Measurements from ENCODE around the gene NIPAL1.
A peak's percentile ranks its signal among the peaks of the same experiment; 100 is the strongest.

The NIPAL1 gene

GRCh38 chr4:48022192-48022799 is 5.7 kb downstream of the NIPAL1 start (continued):
- no peak for TF ChIP-seq TSHZ2 (CRISPR knock-in tag; IDR thresholded peaks at IDR 0.05)
- no peak for TF ChIP-seq PPARA (CRISPR knock-in tag; IDR thresholded peaks at IDR 0.05; ENCODE audit: borderline replicate concordance)
- TF ChIP-seq ZNF565 (CRISPR knock-in tag; conservative IDR thresholded peaks at IDR 0.05; ENCODE audit: low read depth) = no peak
- TF ChIP-seq CSRNP3 (CRISPR knock-in tag; IDR thresholded peaks at IDR 0.05) = no peak
- no peak for TF ChIP-seq RARB (CRISPR knock-in tag; IDR thresholded peaks at IDR 0.05)

- ATAC-seq = peak; percentile 66
- TF ChIP-seq BACH2 (CRISPR knock-in tag; IDR thresholded peaks at IDR 0.05; ENCODE audit: borderline replicate concordance) (no peak), TCF4 (CRISPR knock-in tag; IDR thresholded peaks at IDR 0.05; ENCODE audit: borderline replicate concordance) (no peak), CSDC2 (CRISPR knock-in tag; IDR thresholded peaks at IDR 0.05) (no peak), ZC3H10 (CRISPR knock-in tag; IDR thresholded peaks at IDR 0.05) (no peak), ISL1 (CRISPR knock-in tag; IDR thresholded peaks at IDR 0.05) (no peak), POU6F1 (CRISPR knock-in tag; IDR thresholded peaks at IDR 0.05; ENCODE audit: borderline replicate concordance, low read depth) (no peak), ZFP30 (CRISPR knock-in tag; IDR thresholded peaks at IDR 0.05) (no peak)
These were observed 8.0 kb downstream of the NIPAL1 start for GRCh38 chr4:48024522-48024921.

- TF ChIP-seq TOX (CRISPR knock-in tag; IDR thresholded peaks at IDR 0.05; ENCODE audit: borderline replicate concordance) (no peak), ESRRG (CRISPR knock-in tag; IDR thresholded peaks at IDR 0.05) (no peak), ARNTL (CRISPR knock-in tag; IDR thresholded peaks at IDR 0.05; ENCODE audit: borderline replicate concordance, low read depth) (no peak), PPARA (CRISPR knock-in tag; IDR thresholded peaks at IDR 0.05; ENCODE audit: borderline replicate concordance) (no peak), CSRNP3 (CRISPR knock-in tag; IDR thresholded peaks at IDR 0.05) (no peak), GLIS3 (CRISPR knock-in tag; IDR thresholded peaks at IDR 0.05) (no peak), TSHZ2 (CRISPR knock-in tag; IDR thresholded peaks at IDR 0.05) (no peak), RARB (CRISPR knock-in tag; IDR thresholded peaks at IDR 0.05) (no peak), ZNF70 (CRISPR knock-in tag; IDR thresholded peaks at IDR 0.05) (no peak)
- ATAC-seq = peak; percentile 94
These were observed 8.4 kb downstream of the NIPAL1 start for GRCh38 chr4:48025005-48025404.

- ATAC-seq = no peak
- no peak for TF ChIP-seq PPARA (CRISPR knock-in tag; IDR thresholded peaks at IDR 0.05; ENCODE audit: borderline replicate concordance)
- TF ChIP-seq ZFP3 (CRISPR knock-in tag; IDR thresholded peaks at IDR 0.05) = no peak
- no peak for TF ChIP-seq CREB5 (CRISPR knock-in tag; IDR thresholded peaks at IDR 0.05; ENCODE audit: low read depth)
- no peak for TF ChIP-seq POU6F1 (CRISPR knock-in tag; IDR thresholded peaks at IDR 0.05; ENCODE audit: borderline replicate concordance, low read depth)
- TF ChIP-seq RARB (CRISPR knock-in tag; IDR thresholded peaks at IDR 0.05) = no peak
- no peak for TF ChIP-seq ZC3H10 (CRISPR knock-in tag; IDR thresholded peaks at IDR 0.05)
- TF ChIP-seq CSRNP3 (CRISPR knock-in tag; IDR thresholded peaks at IDR 0.05) = no peak
- no peak for TF ChIP-seq BACH2 (CRISPR knock-in tag; IDR thresholded peaks at IDR 0.05; ENCODE audit: borderline replicate concordance)
- TF ChIP-seq ARNTL (CRISPR knock-in tag; IDR thresholded peaks at IDR 0.05; ENCODE audit: borderline replicate concordance, low read depth) = no peak
- no peak for TF ChIP-seq ZNF565 (CRISPR knock-in tag; conservative IDR thresholded peaks at IDR 0.05; ENCODE audit: low read depth)
- TF ChIP-seq TCF4 (CRISPR knock-in tag; IDR thresholded peaks at IDR 0.05; ENCODE audit: borderline replicate concordance) = no peak
These were observed 11.1 kb downstream of the NIPAL1 start for GRCh38 chr4:48027653-48028052.
